Measurements from ENCODE around the gene S100A12. TPM values are rescaled to one million over a fixed set of nuclear protein-coding genes. Genes with fewer than 3 reads are reported as not detected.

The S100A12 gene
- total and polyA plus RNA-seq, 7 experiments from 2014 or later, result 22.0 to 179 TPM; not detected in 5

DNA sequence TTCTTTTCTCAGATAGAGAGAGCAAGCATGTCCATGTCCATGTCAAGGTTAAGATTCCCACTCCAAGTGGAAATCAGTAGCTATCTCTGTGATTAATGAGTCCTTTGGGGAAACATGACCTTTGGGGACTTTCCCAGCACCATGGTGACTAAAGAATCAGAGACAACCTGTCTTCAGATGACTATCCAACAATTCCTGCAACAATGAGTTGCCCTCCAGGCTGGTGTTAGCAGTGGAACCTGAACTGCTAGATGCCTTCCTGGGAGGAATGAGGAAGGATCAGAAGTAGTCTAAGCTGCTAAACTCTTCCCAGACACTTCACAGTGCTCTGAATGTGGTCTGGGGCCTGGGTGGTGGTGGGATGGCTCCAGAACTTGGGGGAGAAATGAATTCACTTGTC, 11.3 kb downstream of the S100A12 start:
- Mint-ChIP-seq H3K27ac (no peak overlapping the region), H3K9me3 (no peaks in the 10 kb centered on the region), H3K4me1 (peaks cover 0 to 11% (median 0%) of the 10 kb centered on the region in 7 donors), H3K36me3 (peaks cover 0 to 6% (median 0%) of the 10 kb centered on the region in 5 donors), H3K27me3 (peaks cover 0 to 12% (median 0%) of the 10 kb centered on the region in 5 donors), H3K4me3 (no peak overlapping the region)
- intact Hi-C loops (cut with micrococcal nuclease), result no loop called here
- H3K4me1 ChIP-seq (ENCODE audit: control insufficient read depth in 2 of 2, insufficient read depth in 2 of 2, low read length in 2 of 2), result no peaks in the 10 kb centered on the region
- no peak overlapping the region for H3K27ac ChIP-seq (ENCODE audit: low read depth, low read length)
- ATAC-seq, result no peak
- no peaks in the 10 kb centered on the region for H3K9me3 ChIP-seq (ENCODE audit: control insufficient read depth in 2 of 3, low read length in 3 of 3)
- ChIA-PET POLR2A (no interaction called here), CTCF (interaction anchor here (0.7 kb wide), 1 partner anchor 11 kb away, joined by 4 read pairs; no protein-coding TSS in a partner anchor)
- no peaks in the 10 kb centered on the region for H3K36me3 ChIP-seq (ENCODE audit: control insufficient read depth in 2 of 3, insufficient read depth in 3 of 3, low read length in 3 of 3)
- H3K27me3 ChIP-seq (ENCODE audit: control insufficient read depth in 2 of 2, insufficient read depth in 2 of 2, low read length in 2 of 2), result no peaks in the 10 kb centered on the region
- no peak overlapping the region for H3K4me3 ChIP-seq (ENCODE audit: low read length)
- DNase-seq, result no peak

DNA sequence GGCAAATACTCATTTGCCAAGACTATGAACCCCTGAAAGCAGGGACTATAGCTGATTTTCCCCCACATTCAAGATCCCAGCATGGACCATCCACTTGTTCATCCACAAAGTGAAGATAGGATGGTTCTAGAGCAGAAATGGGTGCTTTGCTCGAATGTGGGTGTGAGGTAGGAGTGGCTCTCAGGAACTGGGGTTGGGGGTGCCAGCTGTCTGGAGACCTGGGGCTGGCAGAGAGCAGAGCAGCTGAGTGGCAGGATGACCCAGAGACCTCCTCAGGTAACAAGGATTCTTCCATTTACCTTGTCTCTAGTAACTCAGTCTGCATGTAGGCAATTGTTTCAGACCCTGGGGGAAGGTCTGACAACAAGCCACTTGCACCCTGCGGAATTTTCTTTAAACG, 11.8 kb downstream of the S100A12 start:
- Mint-ChIP-seq H3K4me3 (no peak overlapping the region), H3K9me3 (no peaks in the 10 kb centered on the region), H3K27ac (peak overlapping the region in 1 of 9 donors; percentile 89), H3K4me1 (peaks cover 0 to 9% (median 0%) of the 10 kb centered on the region in 7 donors), H3K36me3 (peaks cover 0 to 6% (median 0%) of the 10 kb centered on the region in 5 donors), H3K27me3 (peaks cover 0 to 12% (median 0%) of the 10 kb centered on the region in 5 donors)
- Histone ChIP-seq H3K4me3 (ENCODE audit: low read length) (no peak overlapping the region), H3K27me3 (ENCODE audit: control insufficient read depth in 2 of 2, insufficient read depth in 2 of 2, low read length in 2 of 2) (no peaks in the 10 kb centered on the region), H3K9me3 (ENCODE audit: control insufficient read depth in 2 of 3, low read length in 3 of 3) (no peaks in the 10 kb centered on the region), H3K4me1 (ENCODE audit: control insufficient read depth in 2 of 2, insufficient read depth in 2 of 2, low read length in 2 of 2) (no peaks in the 10 kb centered on the region), H3K36me3 (ENCODE audit: control insufficient read depth in 2 of 3, insufficient read depth in 3 of 3, low read length in 3 of 3) (no peaks in the 10 kb centered on the region), H3K27ac (ENCODE audit: low read depth, low read length) (no peak overlapping the region)
- CTCF ChIA-PET, result interaction anchor here (0.7 kb wide), 1 partner anchor 10 kb away, joined by 4 read pairs; no protein-coding TSS in a partner anchor
- DNase-seq (no peak), ATAC-seq (no peak)
- intact Hi-C loops (cut with micrococcal nuclease), result no loop called here
- POLR2A ChIA-PET, result no interaction called here

DNA sequence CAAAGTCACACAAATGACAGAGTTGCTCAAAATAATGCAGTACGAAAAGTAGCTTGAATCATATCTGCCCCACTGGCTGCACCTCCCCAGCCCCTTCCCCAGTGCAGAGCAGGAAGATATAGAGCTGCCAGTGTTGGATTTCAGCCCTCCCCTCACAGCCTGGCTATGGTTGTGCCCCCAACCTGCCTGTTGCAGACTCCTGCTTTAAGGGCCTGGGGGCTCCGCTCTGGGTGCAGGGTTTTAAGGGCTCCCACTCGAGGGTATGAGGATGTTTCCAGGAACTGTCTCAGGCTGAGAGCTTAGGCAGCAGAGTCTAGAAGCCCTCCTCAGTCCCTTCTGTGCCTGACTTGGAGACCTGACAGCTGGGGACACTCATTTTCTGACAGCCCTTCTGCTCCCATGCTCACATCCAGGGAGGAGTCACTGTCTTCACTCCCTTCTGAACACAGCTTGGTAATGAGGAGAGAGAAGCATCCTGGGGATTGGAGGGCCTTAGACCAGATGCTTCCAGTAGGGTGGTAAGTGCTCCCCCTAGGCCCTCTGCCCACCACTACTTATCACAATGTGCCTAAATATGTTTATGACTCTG, 13.1 kb downstream of the S100A12 start:
- Mint-ChIP-seq H3K4me3 (no peak overlapping the region), H3K4me1 (peaks cover 11 to 15% (median 12%) of the 10 kb centered on the region in 7 donors), H3K36me3 (peaks cover 0 to 6% (median 0%) of the 10 kb centered on the region in 5 donors), H3K27me3 (peaks cover 0 to 12% (median 0%) of the 10 kb centered on the region in 5 donors), H3K27ac (no peak overlapping the region), H3K9me3 (no peaks in the 10 kb centered on the region)
- Histone ChIP-seq H3K27ac (ENCODE audit: low read depth, low read length) (no peak overlapping the region), H3K4me3 (ENCODE audit: low read length) (no peak overlapping the region), H3K27me3 (ENCODE audit: control insufficient read depth in 2 of 2, insufficient read depth in 2 of 2, low read length in 2 of 2) (no peaks in the 10 kb centered on the region), H3K4me1 (ENCODE audit: control insufficient read depth in 2 of 2, insufficient read depth in 2 of 2, low read length in 2 of 2) (peaks cover 0 to 13% of the 10 kb centered on the region in 2 donors), H3K9me3 (ENCODE audit: control insufficient read depth in 2 of 3, low read length in 3 of 3) (no peaks in the 10 kb centered on the region), H3K36me3 (ENCODE audit: control insufficient read depth in 2 of 3, insufficient read depth in 3 of 3, low read length in 3 of 3) (no peaks in the 10 kb centered on the region)
- ATAC-seq (no peak), DNase-seq (no peak)
- ChIA-PET CTCF (no interaction called here), POLR2A (no interaction called here)
- intact Hi-C loops (cut with micrococcal nuclease), result no loop called here

DNA sequence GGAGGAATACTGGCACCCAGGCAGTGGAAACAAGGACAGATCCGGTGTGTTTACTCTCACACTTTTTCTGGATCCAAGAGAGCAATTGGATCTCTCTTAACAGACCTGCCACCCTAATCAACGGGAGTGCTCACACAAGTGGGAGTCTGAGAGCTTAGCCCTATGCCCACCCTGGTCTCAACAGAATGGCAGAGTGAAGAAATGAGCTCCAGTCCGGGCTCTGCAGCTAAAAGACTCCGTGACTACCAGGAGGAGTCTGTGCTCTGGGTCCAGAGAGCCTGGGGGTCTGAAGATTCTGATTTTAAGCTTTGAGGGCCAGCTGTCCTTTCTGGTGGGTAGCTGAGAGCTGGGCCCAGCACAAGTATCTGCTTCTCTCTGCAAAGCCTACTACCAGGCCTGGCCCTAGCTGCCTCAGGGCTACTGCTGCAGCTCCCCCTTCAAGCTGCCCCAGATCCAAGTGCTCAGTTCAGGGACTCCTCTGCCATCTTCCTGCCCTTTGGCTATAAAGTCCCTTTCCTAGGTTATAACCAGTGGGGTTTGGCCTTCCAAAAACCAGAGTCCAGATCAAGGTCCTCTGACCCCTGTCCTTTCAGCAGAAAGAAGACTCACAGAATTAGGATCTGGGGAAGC, 13.8 kb downstream of the S100A12 start:
- Mint-ChIP-seq H3K27ac (peak overlapping the region in 1 of 9 donors; percentile 77), H3K36me3 (peaks cover 0 to 6% (median 0%) of the 10 kb centered on the region in 5 donors), H3K4me1 (peaks cover 15 to 19% (median 18%) of the 10 kb centered on the region in 7 donors), H3K27me3 (peaks cover 0 to 12% (median 0%) of the 10 kb centered on the region in 5 donors), H3K4me3 (no peak overlapping the region), H3K9me3 (no peaks in the 10 kb centered on the region)
- Histone ChIP-seq H3K27me3 (ENCODE audit: control insufficient read depth in 2 of 2, insufficient read depth in 2 of 2, low read length in 2 of 2) (no peaks in the 10 kb centered on the region), H3K9me3 (ENCODE audit: control insufficient read depth in 2 of 3, low read length in 3 of 3) (no peaks in the 10 kb centered on the region), H3K36me3 (ENCODE audit: control insufficient read depth in 2 of 3, insufficient read depth in 3 of 3, low read length in 3 of 3) (no peaks in the 10 kb centered on the region), H3K4me3 (ENCODE audit: low read length) (no peak overlapping the region), H3K27ac (ENCODE audit: low read depth, low read length) (no peak overlapping the region), H3K4me1 (ENCODE audit: control insufficient read depth in 2 of 2, insufficient read depth in 2 of 2, low read length in 2 of 2) (peaks cover 0 to 16% of the 10 kb centered on the region in 2 donors)
- ChIA-PET CTCF (no interaction called here), POLR2A (no interaction called here)
- intact Hi-C loops (cut with micrococcal nuclease), result no loop called here
- ATAC-seq, result no peak
- DNase-seq, result no peak

DNA sequence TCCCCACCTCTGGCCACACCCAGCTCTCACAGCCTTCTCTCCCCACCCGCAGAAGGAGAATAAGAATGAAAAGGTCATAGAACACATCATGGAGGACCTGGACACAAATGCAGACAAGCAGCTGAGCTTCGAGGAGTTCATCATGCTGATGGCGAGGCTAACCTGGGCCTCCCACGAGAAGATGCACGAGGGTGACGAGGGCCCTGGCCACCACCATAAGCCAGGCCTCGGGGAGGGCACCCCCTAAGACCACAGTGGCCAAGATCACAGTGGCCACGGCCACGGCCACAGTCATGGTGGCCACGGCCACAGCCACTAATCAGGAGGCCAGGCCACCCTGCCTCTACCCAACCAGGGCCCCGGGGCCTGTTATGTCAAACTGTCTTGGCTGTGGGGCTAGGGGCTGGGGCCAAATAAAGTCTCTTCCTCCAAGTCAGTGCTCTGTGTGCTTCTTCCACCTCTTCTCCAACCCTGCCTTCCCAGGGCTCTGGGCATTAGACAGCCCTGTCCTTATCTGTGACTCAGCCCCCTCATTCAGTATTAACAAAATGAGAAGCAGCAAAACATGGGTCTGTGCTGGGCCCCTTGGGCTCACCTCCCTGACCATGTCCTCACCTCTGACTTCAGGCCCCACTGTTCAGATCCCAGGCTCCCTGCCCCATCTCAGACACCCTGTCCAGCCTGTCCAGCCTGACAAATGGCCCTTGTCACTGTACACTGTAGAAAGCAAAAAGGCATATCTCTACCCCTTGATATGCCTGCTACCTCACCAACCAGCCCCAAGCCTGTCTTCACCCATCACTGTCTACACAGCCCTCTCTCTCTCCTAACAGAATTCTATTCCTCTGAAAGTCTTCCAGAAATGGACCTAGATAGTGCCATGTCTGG, 14.6 kb downstream of the S100A12 start:
- POLR2A ChIA-PET, result no interaction called here
- Histone ChIP-seq H3K27me3 (ENCODE audit: control insufficient read depth in 2 of 2, insufficient read depth in 2 of 2, low read length in 2 of 2) (no peaks in the 10 kb centered on the region), H3K9me3 (ENCODE audit: control insufficient read depth in 2 of 3, low read length in 3 of 3) (no peaks in the 10 kb centered on the region), H3K27ac (ENCODE audit: low read depth, low read length) (no peak overlapping the region), H3K4me1 (ENCODE audit: control insufficient read depth in 2 of 2, insufficient read depth in 2 of 2, low read length in 2 of 2) (peaks cover 0 to 16% of the 10 kb centered on the region in 2 donors), H3K36me3 (ENCODE audit: control insufficient read depth in 2 of 3, insufficient read depth in 3 of 3, low read length in 3 of 3) (no peaks in the 10 kb centered on the region), H3K4me3 (ENCODE audit: low read length) (no peak overlapping the region)
- intact Hi-C loops (cut with micrococcal nuclease), result no loop called here
- Mint-ChIP-seq H3K9me3 (no peaks in the 10 kb centered on the region), H3K4me3 (peak overlapping the region in 1 of 10 donors; percentile 35), H3K36me3 (peaks cover 0 to 6% (median 0%) of the 10 kb centered on the region in 5 donors), H3K4me1 (peaks cover 15 to 26% (median 24%) of the 10 kb centered on the region in 7 donors), H3K27me3 (peaks cover 0 to 12% (median 0%) of the 10 kb centered on the region in 5 donors), H3K27ac (peak overlapping the region in 1 of 9 donors; percentile 77)
- CTCF ChIA-PET, result no interaction called here
- DNase-seq, result no peak
- ATAC-seq, result peak; percentile 12

DNA sequence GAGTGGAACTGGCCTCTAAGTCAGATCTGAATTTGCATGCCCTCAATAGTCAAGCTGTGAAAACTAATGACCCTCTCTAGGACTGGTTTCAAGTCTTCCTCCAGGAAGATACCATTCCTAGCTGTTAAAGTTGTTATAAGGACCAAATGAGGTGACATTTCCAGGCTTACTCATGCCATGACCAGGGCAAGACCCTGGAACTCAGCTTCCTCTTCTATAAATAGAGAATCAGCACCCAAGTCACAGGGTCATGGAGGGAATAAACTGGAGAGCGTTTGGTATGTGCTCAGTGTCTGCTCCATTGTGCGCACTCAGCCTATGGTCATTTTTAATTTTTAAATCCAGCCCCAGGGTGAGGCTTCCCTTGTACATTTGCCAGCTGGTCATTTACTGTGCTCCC, 15.2 kb downstream of the S100A12 start:
- H3K27ac ChIP-seq (ENCODE audit: low read depth, low read length), result no peak overlapping the region
- ATAC-seq, result no peak
- Mint-ChIP-seq H3K9me3 (no peaks in the 10 kb centered on the region), H3K4me1 (peaks cover 15 to 26% (median 24%) of the 10 kb centered on the region in 7 donors), H3K27me3 (peaks cover 0 to 12% (median 0%) of the 10 kb centered on the region in 5 donors), H3K36me3 (peaks cover 0 to 6% (median 0%) of the 10 kb centered on the region in 5 donors), H3K4me3 (peak overlapping the region in 1 of 10 donors; percentile 35), H3K27ac (peak overlapping the region in 1 of 9 donors; percentile 52)
- H3K4me3 ChIP-seq (ENCODE audit: low read length), result no peak overlapping the region
- no peaks in the 10 kb centered on the region for H3K27me3 ChIP-seq (ENCODE audit: control insufficient read depth in 2 of 2, insufficient read depth in 2 of 2, low read length in 2 of 2)
- CTCF ChIA-PET, result no interaction called here
- intact Hi-C loops (cut with micrococcal nuclease), result no loop called here
- H3K9me3 ChIP-seq (ENCODE audit: control insufficient read depth in 2 of 3, low read length in 3 of 3), result no peaks in the 10 kb centered on the region
- no peaks in the 10 kb centered on the region for H3K36me3 ChIP-seq (ENCODE audit: control insufficient read depth in 2 of 3, insufficient read depth in 3 of 3, low read length in 3 of 3)
- H3K4me1 ChIP-seq (ENCODE audit: control insufficient read depth in 2 of 2, insufficient read depth in 2 of 2, low read length in 2 of 2), result peaks cover 0 to 16% of the 10 kb centered on the region in 2 donors
- POLR2A ChIA-PET, result interaction anchor here (0.6 kb wide), 1 partner anchor 92 kb away, joined by 5 read pairs; no protein-coding TSS in a partner anchor
- no peak for DNase-seq
